Activated naive CD8-positive, alpha-beta T cell treated with anti-CD3 and anti-CD28 coated beads for 36 hours (primary cell): Measurements from ENCODE around the gene SLC39A6. TPM values are rescaled to one million over a fixed set of nuclear protein-coding genes. Genes with fewer than 3 reads are reported as not detected.
"Not testable (repeated sequence)": the region's sequence is repeated elsewhere in the genome, so short reads cannot be mapped to it uniquely, and the experiment has no call there.

ENCODE experiments used
- DNase-seq: peaks from one replicate; pipeline ENCODE4 v3.0.0; 2021
- H3K27ac Mint-ChIP-seq: one replicate; pipeline ENCODE4 v1.8.0; 2022; ENCODE audit warnings: mild to moderate bottlenecking, moderate library complexity, mixed read lengths
- H3K27me3 Mint-ChIP-seq: one replicate; pipeline ENCODE4 v1.8.0; 2022; ENCODE audit warnings: mild to moderate bottlenecking, mixed read lengths
- H3K36me3 Mint-ChIP-seq: one replicate; pipeline ENCODE4 v1.8.0; 2021; ENCODE audit warnings: mild to moderate bottlenecking, mixed read lengths
- H3K4me1 Mint-ChIP-seq: one replicate; pipeline ENCODE4 v1.8.0; 2021; ENCODE audit warnings: mixed read lengths
- H3K4me3 Mint-ChIP-seq: one replicate; pipeline ENCODE4 v1.8.0; 2022; ENCODE audit warnings: mild to moderate bottlenecking, moderate library complexity, mixed read lengths
- H3K9me3 Mint-ChIP-seq: one replicate; pipeline ENCODE4 v1.8.0; 2022; ENCODE audit warnings: mixed read lengths
- total RNA-seq, 2 experiments: library from RNA; stranded (reverse); gene quantifications; one replicate each; pipeline ENCODE4 v1.2.3, GENCODE V29; 2021

Gene SLC39A6
- total RNA-seq, 2 experiments from 2014 or later, result 30.9 to 31.2 TPM

GRCh38 chr18:36127836-36128529, 1.2 kb downstream of the SLC39A6 start:
- Mint-ChIP-seq H3K4me3 (peak overlapping the region; percentile 83), H3K27me3 (no peaks in the 10 kb centered on the region), H3K36me3 (peaks cover 34% of the 10 kb centered on the region), H3K4me1 (peaks cover 45% of the 10 kb centered on the region), H3K27ac (peak overlapping the region; percentile 77), H3K9me3 (no peaks in the 10 kb centered on the region)
- no peak for DNase-seq

GRCh38 chr18:36126668-36127067, 2.5 kb downstream of the SLC39A6 start:
- peaks cover 34% of the 10 kb centered on the region for H3K4me1 Mint-ChIP-seq
- no peak overlapping the region for H3K4me3 Mint-ChIP-seq
- peaks cover 34% of the 10 kb centered on the region for H3K36me3 Mint-ChIP-seq
- H3K9me3 Mint-ChIP-seq, result no peaks in the 10 kb centered on the region
- DNase-seq, result no peak
- H3K27me3 Mint-ChIP-seq, result no peaks in the 10 kb centered on the region
- no peak overlapping the region for H3K27ac Mint-ChIP-seq

GRCh38 chr18:36124841-36125240, 4.3 kb downstream of the SLC39A6 start:
- no peak for DNase-seq
- no peaks in the 10 kb centered on the region for H3K9me3 Mint-ChIP-seq
- H3K4me3 Mint-ChIP-seq, result no peak overlapping the region
- no peak overlapping the region for H3K27ac Mint-ChIP-seq
- H3K27me3 Mint-ChIP-seq, result no peaks in the 10 kb centered on the region
- peaks cover 29% of the 10 kb centered on the region for H3K4me1 Mint-ChIP-seq
- H3K36me3 Mint-ChIP-seq, result peaks cover 31% of the 10 kb centered on the region

GRCh38 chr18:36120297-36120696, 8.8 kb downstream of the SLC39A6 start:
- Mint-ChIP-seq H3K36me3 (peaks cover 17% of the 10 kb centered on the region), H3K4me3 (no peak overlapping the region), H3K9me3 (no peaks in the 10 kb centered on the region), H3K27ac (no peak overlapping the region), H3K4me1 (peaks cover 6% of the 10 kb centered on the region), H3K27me3 (no peaks in the 10 kb centered on the region)
- DNase-seq, result no peak

GRCh38 chr18:36116771-36117170, 12.4 kb downstream of the SLC39A6 start:
- H3K9me3 Mint-ChIP-seq, H3K27ac Mint-ChIP-seq, DNase-seq, H3K4me3 Mint-ChIP-seq, H3K27me3 Mint-ChIP-seq, H3K4me1 Mint-ChIP-seq: not testable (repeated sequence)
- peaks cover 15% of the 10 kb centered on the region for H3K36me3 Mint-ChIP-seq

GRCh38 chr18:36114738-36115137, 14.4 kb downstream of the SLC39A6 start:
- DNase-seq, result no peak
- no peak overlapping the region for H3K4me3 Mint-ChIP-seq
- no peaks in the 10 kb centered on the region for H3K9me3 Mint-ChIP-seq
- H3K27me3 Mint-ChIP-seq, result no peaks in the 10 kb centered on the region
- H3K4me1 Mint-ChIP-seq, result no peaks in the 10 kb centered on the region
- H3K27ac Mint-ChIP-seq, result no peak overlapping the region
- H3K36me3 Mint-ChIP-seq, result peaks cover 20% of the 10 kb centered on the region

- no peaks in the 10 kb centered on the region for H3K4me1 Mint-ChIP-seq
- no peaks in the 10 kb centered on the region for H3K27me3 Mint-ChIP-seq
- H3K9me3 Mint-ChIP-seq, result no peaks in the 10 kb centered on the region
These were observed 14.9 kb downstream of the SLC39A6 start for GRCh38 chr18:36114251-36114650.

GRCh38 chr18:36112302-36112701, 16.8 kb downstream of the SLC39A6 start:
- Mint-ChIP-seq H3K9me3 (no peaks in the 10 kb centered on the region), H3K27me3 (no peaks in the 10 kb centered on the region), H3K27ac (no peak overlapping the region), H3K4me1 (no peaks in the 10 kb centered on the region), H3K4me3 (no peak overlapping the region), H3K36me3 (peaks cover 18% of the 10 kb centered on the region)
- DNase-seq, result no peak

More at GRCh38 chr18:36114251-36114650, 14.9 kb downstream of the SLC39A6 start:
- no peak overlapping the region for H3K4me3 Mint-ChIP-seq
- DNase-seq, result no peak
- peaks cover 20% of the 10 kb centered on the region for H3K36me3 Mint-ChIP-seq
- H3K27ac Mint-ChIP-seq, result no peak overlapping the region

- Mint-ChIP-seq H3K4me1 (no peaks in the 10 kb centered on the region), H3K27me3 (no peaks in the 10 kb centered on the region), H3K27ac (no peak overlapping the region), H3K4me3 (no peak overlapping the region), H3K9me3 (no peaks in the 10 kb centered on the region), H3K36me3 (peaks cover 16% of the 10 kb centered on the region)
- DNase-seq, result no peak
These were observed 19.4 kb downstream of the SLC39A6 start for GRCh38 chr18:36109737-36110136.

GRCh38 chr18:36108601-36109000, 20.5 kb downstream of the SLC39A6 start:
- no peak overlapping the region for H3K4me3 Mint-ChIP-seq
- no peaks in the 10 kb centered on the region for H3K27me3 Mint-ChIP-seq
- no peak for DNase-seq

GRCh38 chr18:36108196-36108595, 20.9 kb downstream of the SLC39A6 start:
- no peak overlapping the region for H3K4me3 Mint-ChIP-seq
- no peaks in the 10 kb centered on the region for H3K27me3 Mint-ChIP-seq

More at GRCh38 chr18:36108601-36109000, 20.5 kb downstream of the SLC39A6 start:
- Mint-ChIP-seq H3K4me1 (peaks cover 2% of the 10 kb centered on the region), H3K27ac (no peak overlapping the region), H3K9me3 (no peaks in the 10 kb centered on the region), H3K36me3 (peaks cover 10% of the 10 kb centered on the region)

GRCh38 chr18:36107477-36107876, 21.7 kb downstream of the SLC39A6 start:
- Mint-ChIP-seq H3K36me3 (peaks cover 9% of the 10 kb centered on the region), H3K27ac (no peak overlapping the region), H3K9me3 (no peaks in the 10 kb centered on the region), H3K4me3 (no peak overlapping the region), H3K27me3 (no peaks in the 10 kb centered on the region), H3K4me1 (peaks cover 2% of the 10 kb centered on the region)
- DNase-seq, result no peak

More at GRCh38 chr18:36108196-36108595, 20.9 kb downstream of the SLC39A6 start:
- Mint-ChIP-seq H3K27ac (no peak overlapping the region), H3K9me3 (no peaks in the 10 kb centered on the region), H3K4me1 (peaks cover 2% of the 10 kb centered on the region), H3K36me3 (peaks cover 10% of the 10 kb centered on the region)
- no peak for DNase-seq

GRCh38 chr18:36104749-36105148, 24.4 kb downstream of the SLC39A6 start:
- no peaks in the 10 kb centered on the region for H3K36me3 Mint-ChIP-seq
- no peak overlapping the region for H3K4me3 Mint-ChIP-seq
- no peaks in the 10 kb centered on the region for H3K9me3 Mint-ChIP-seq
- DNase-seq, result no peak
- no peak overlapping the region for H3K27ac Mint-ChIP-seq
- peaks cover 2% of the 10 kb centered on the region for H3K4me1 Mint-ChIP-seq
- peaks cover 4% of the 10 kb centered on the region for H3K27me3 Mint-ChIP-seq

GRCh38 chr18:36101943-36102342, 27.2 kb downstream of the SLC39A6 start:
- Mint-ChIP-seq H3K4me1 (peaks cover 2% of the 10 kb centered on the region), H3K27ac (no peak overlapping the region), H3K27me3 (peaks cover 4% of the 10 kb centered on the region), H3K36me3 (no peaks in the 10 kb centered on the region), H3K9me3 (no peaks in the 10 kb centered on the region), H3K4me3 (no peak overlapping the region)
- DNase-seq, result no peak

- Mint-ChIP-seq H3K27ac (no peak overlapping the region), H3K4me1 (peaks cover 2% of the 10 kb centered on the region), H3K9me3 (no peaks in the 10 kb centered on the region), H3K27me3 (peaks cover 4% of the 10 kb centered on the region), H3K36me3 (no peaks in the 10 kb centered on the region), H3K4me3 (no peak overlapping the region)
- no peak for DNase-seq
These were observed 29.8 kb downstream of the SLC39A6 start for GRCh38 chr18:36099311-36099710.

- Mint-ChIP-seq H3K36me3 (no peaks in the 10 kb centered on the region), H3K9me3 (no peaks in the 10 kb centered on the region), H3K4me3 (no peak overlapping the region), H3K27me3 (peaks cover 1% of the 10 kb centered on the region), H3K4me1 (peaks cover 3% of the 10 kb centered on the region), H3K27ac (no peak overlapping the region)
- DNase-seq, result no peak
These were observed 32.2 kb downstream of the SLC39A6 start for GRCh38 chr18:36096955-36097354.
